Mesendoderm (in vitro differentiated cells): Measurements from ENCODE around the gene ADAM22.

Experiments
- DNase-seq: peaks from one replicate; pipeline ENCODE4 v3.0.0; 2013
- H2AK5ac ChIP-seq: 2 replicates; pipeline ENCODE4 v1.6.1; 2013; ENCODE audit warnings: low read length, inconsistent platforms
- H2BK120ac ChIP-seq: 2 replicates; pipeline ENCODE4 v1.6.1; 2013; ENCODE audit warnings: low read depth, mild to moderate bottlenecking, low read length, moderate library complexity, mixed read lengths
- H2BK15ac ChIP-seq: replicated peaks from 2 replicates; pipeline ENCODE4 v1.6.1; 2013; ENCODE audit warnings: low read depth, mild to moderate bottlenecking, moderate library complexity
- H2BK5ac ChIP-seq: 2 replicates; pipeline ENCODE4 v1.6.1; 2013; ENCODE audit warnings: low read length, inconsistent platforms
- H3K18ac ChIP-seq: 2 replicates; pipeline ENCODE4 v1.6.1; 2013; ENCODE audit warnings: mild to moderate bottlenecking, low read length, mixed read lengths
- H3K23ac ChIP-seq: one replicate; pipeline ENCODE4 v1.6.1; 2013; ENCODE audit warnings: low read length
- H3K27ac ChIP-seq: 2 replicates; pipeline ENCODE4 v1.5.1; 2013; ENCODE audit warnings: low read depth, mild to moderate bottlenecking, inconsistent platforms, low read length, moderate library complexity
- H3K27me3 ChIP-seq: 2 replicates; pipeline ENCODE4 v1.6.1; 2013; ENCODE audit warnings: low read length, control low read depth, mild to moderate bottlenecking, inconsistent platforms; ENCODE audit not compliant: insufficient read depth, poor library complexity
- H3K36me3 ChIP-seq: 2 replicates; pipeline ENCODE4 v1.6.1; 2013; ENCODE audit warnings: low read length, inconsistent platforms; ENCODE audit not compliant: control insufficient read depth, insufficient read depth
- H3K4ac ChIP-seq: one replicate; pipeline ENCODE4 v1.6.1; 2013; ENCODE audit warnings: low read depth, mild to moderate bottlenecking, low read length, moderate library complexity
- H3K4me1 ChIP-seq: 2 replicates; pipeline ENCODE4 v1.6.1; 2013; ENCODE audit warnings: low read depth, low read length, inconsistent platforms; ENCODE audit not compliant: control insufficient read depth
- H3K4me2 ChIP-seq: 2 replicates; pipeline ENCODE4 v1.6.1; 2013; ENCODE audit warnings: low read length
- H3K4me3 ChIP-seq: 2 replicates; pipeline ENCODE4 v1.5.1; 2013; ENCODE audit warnings: mild to moderate bottlenecking, low read length
- H3K56ac ChIP-seq: one replicate; pipeline ENCODE4 v1.6.1; 2013; ENCODE audit warnings: low read length
- H3K79me1 ChIP-seq: 2 replicates; pipeline ENCODE4 v1.6.1; 2013; ENCODE audit warnings: low read length, inconsistent platforms
- H3K79me2 ChIP-seq: 2 replicates; pipeline ENCODE4 v1.6.1; 2013; ENCODE audit warnings: mild to moderate bottlenecking, low read length; ENCODE audit not compliant: control insufficient read depth, insufficient read depth
- H3K9ac ChIP-seq: 2 replicates; pipeline ENCODE4 v1.6.1; 2013; ENCODE audit warnings: low read length, inconsistent platforms
- H4K5ac ChIP-seq: one replicate; pipeline ENCODE4 v1.6.1; 2013; ENCODE audit warnings: low read length
- H4K8ac ChIP-seq: one replicate; pipeline ENCODE4 v1.6.1; 2013; ENCODE audit warnings: low read depth, mild to moderate bottlenecking, control low read depth, low read length, moderate library complexity
- WGBS: extraction: QIAGEN DNeasy Blood & Tissue Kit; methylation state at CpG from one replicate; pipeline ENCODE4 v1.1.7; 2013; ENCODE audit warnings: low lambda C conversion rate, missing lambda C conversion rate; ENCODE audit not compliant: insufficient coverage; ENCODE audit errors: extremely low coverage; 5-methylcytosine and 5-hydroxymethylcytosine counted together

Gene ADAM22

GRCh38 chr7:88205179-88205578 is 271.1 kb downstream of the ADAM22 start:
- Histone ChIP-seq H2BK120ac (no peak overlapping the region), H3K9ac (no peak overlapping the region), H3K79me1 (no peaks in the 10 kb centered on the region), H3K4me2 (no peak overlapping the region), H4K5ac (no peak overlapping the region), H4K8ac (no peak overlapping the region), H2AK5ac (no peak overlapping the region), H2BK15ac (no peak overlapping the region), H3K4ac (no peak overlapping the region), H2BK5ac (no peak overlapping the region), H3K4me3 (no peak overlapping the region), H3K4me1 (peaks cover 4% of the 10 kb centered on the region), H3K18ac (no peak overlapping the region), H3K23ac (no peak overlapping the region), H3K79me2 (no peaks in the 10 kb centered on the region), H3K56ac (no peak overlapping the region), H3K36me3 (peaks cover 2% of the 10 kb centered on the region), H3K27me3 (no peaks in the 10 kb centered on the region), H3K27ac (no peak overlapping the region)
- no peak for DNase-seq

- H3K27me3 ChIP-seq, result no peaks in the 10 kb centered on the region
- no peak overlapping the region for H4K8ac ChIP-seq
- no peak overlapping the region for H3K18ac ChIP-seq
- H3K36me3 ChIP-seq, result peaks cover 2% of the 10 kb centered on the region
- H2BK15ac ChIP-seq, result no peak overlapping the region
- H3K27ac ChIP-seq, result no peak overlapping the region
- no peak overlapping the region for H3K4me2 ChIP-seq
- H2AK5ac ChIP-seq, result no peak overlapping the region
- no peak overlapping the region for H3K56ac ChIP-seq
- WGBS, result no CpG with 5 or more reads among the region's 4 CpGs
- no peak overlapping the region for H4K5ac ChIP-seq
- no peaks in the 10 kb centered on the region for H3K79me1 ChIP-seq
- H3K4me1 ChIP-seq, result peaks cover 2% of the 10 kb centered on the region
- H3K23ac ChIP-seq, result no peak overlapping the region
- H3K9ac ChIP-seq, result no peak overlapping the region
- no peak overlapping the region for H3K4me3 ChIP-seq
- no peak overlapping the region for H2BK120ac ChIP-seq
- H3K79me2 ChIP-seq, result no peaks in the 10 kb centered on the region
- H3K4ac ChIP-seq, result no peak overlapping the region
- no peak for DNase-seq
- no peak overlapping the region for H2BK5ac ChIP-seq
These were observed 272.2 kb downstream of the ADAM22 start for GRCh38 chr7:88206254-88206653.

- DNase-seq, result no peak
- no peak overlapping the region for H4K8ac ChIP-seq
- no peak overlapping the region for H2BK120ac ChIP-seq
- H3K23ac ChIP-seq, result no peak overlapping the region
- no peak overlapping the region for H3K9ac ChIP-seq
- H2BK5ac ChIP-seq, result no peak overlapping the region
- no peak overlapping the region for H2AK5ac ChIP-seq
- no peaks in the 10 kb centered on the region for H3K27me3 ChIP-seq
- H3K79me2 ChIP-seq, result no peaks in the 10 kb centered on the region
- WGBS, result no CpG with 5 or more reads among the region's 3 CpGs
- H3K79me1 ChIP-seq, result no peaks in the 10 kb centered on the region
- no peak overlapping the region for H3K27ac ChIP-seq
- H3K18ac ChIP-seq, result no peak overlapping the region
- H3K56ac ChIP-seq, result no peak overlapping the region
- no peak overlapping the region for H3K4ac ChIP-seq
- no peaks in the 10 kb centered on the region for H3K4me1 ChIP-seq
- H3K4me3 ChIP-seq, result no peak overlapping the region
- no peak overlapping the region for H4K5ac ChIP-seq
- no peak overlapping the region for H3K4me2 ChIP-seq
- H3K36me3 ChIP-seq, result peaks cover 3% of the 10 kb centered on the region
- H2BK15ac ChIP-seq, result no peak overlapping the region
These were observed 274.5 kb downstream of the ADAM22 start for GRCh38 chr7:88208521-88208920.

GRCh38 chr7:88212918-88213317 is 278.9 kb downstream of the ADAM22 start:
- H3K36me3 ChIP-seq, result peaks cover 5% of the 10 kb centered on the region
- peaks cover 7% of the 10 kb centered on the region for H3K79me1 ChIP-seq
- H3K27ac ChIP-seq, result no peak overlapping the region
- WGBS, result no CpG with 5 or more reads among the region's 1 CpG
- H3K4me3 ChIP-seq, result no peak overlapping the region
- H3K79me2 ChIP-seq, result peaks cover under 1% of the 10 kb centered on the region
- no peak overlapping the region for H4K8ac ChIP-seq
- H2BK120ac ChIP-seq, result no peak overlapping the region
- H3K9ac ChIP-seq, result no peak overlapping the region
- H4K5ac ChIP-seq, result no peak overlapping the region
- H3K27me3 ChIP-seq, result no peaks in the 10 kb centered on the region
- no peak overlapping the region for H3K56ac ChIP-seq
- H3K4me1 ChIP-seq, result no peaks in the 10 kb centered on the region
- no peak overlapping the region for H2BK5ac ChIP-seq
- H3K18ac ChIP-seq, result no peak overlapping the region
- H3K4ac ChIP-seq, result no peak overlapping the region
- H2AK5ac ChIP-seq, result no peak overlapping the region
- H2BK15ac ChIP-seq, result no peak overlapping the region
- no peak overlapping the region for H3K4me2 ChIP-seq
- H3K23ac ChIP-seq, result no peak overlapping the region
- DNase-seq, result no peak

- no peak overlapping the region for H2BK120ac ChIP-seq
- H3K79me1 ChIP-seq, result peaks cover 9% of the 10 kb centered on the region
- peaks cover 5% of the 10 kb centered on the region for H3K36me3 ChIP-seq
- H3K4me2 ChIP-seq, result no peak overlapping the region
- H4K5ac ChIP-seq, result no peak overlapping the region
- no peak overlapping the region for H4K8ac ChIP-seq
- H3K27me3 ChIP-seq, result no peaks in the 10 kb centered on the region
- no peak overlapping the region for H2BK5ac ChIP-seq
- no peak overlapping the region for H3K9ac ChIP-seq
- no peak for DNase-seq
- WGBS, result no CpG with 5 or more reads among the region's 2 CpGs
- no peak overlapping the region for H2BK15ac ChIP-seq
- no peak overlapping the region for H3K23ac ChIP-seq
- no peaks in the 10 kb centered on the region for H3K4me1 ChIP-seq
- peaks cover 3% of the 10 kb centered on the region for H3K79me2 ChIP-seq
- H3K4me3 ChIP-seq, result no peak overlapping the region
- H3K18ac ChIP-seq, result no peak overlapping the region
- no peak overlapping the region for H2AK5ac ChIP-seq
- H3K4ac ChIP-seq, result no peak overlapping the region
- H3K27ac ChIP-seq, result no peak overlapping the region
- H3K56ac ChIP-seq, result no peak overlapping the region
These were observed 280.4 kb downstream of the ADAM22 start for GRCh38 chr7:88214456-88214855.

- H3K4ac ChIP-seq, result no peak overlapping the region
- no peak overlapping the region for H3K4me2 ChIP-seq
- peaks cover 3% of the 10 kb centered on the region for H3K79me2 ChIP-seq
- H3K27me3 ChIP-seq, result no peaks in the 10 kb centered on the region
- no peak for DNase-seq
- no CpG with 5 or more reads among the region's 2 CpGs for WGBS
- H3K79me1 ChIP-seq, result peaks cover 9% of the 10 kb centered on the region
- no peak overlapping the region for H2BK15ac ChIP-seq
- no peak overlapping the region for H4K5ac ChIP-seq
- H2BK120ac ChIP-seq, result no peak overlapping the region
- H3K4me1 ChIP-seq, result no peaks in the 10 kb centered on the region
- no peak overlapping the region for H3K9ac ChIP-seq
- H3K27ac ChIP-seq, result no peak overlapping the region
- no peak overlapping the region for H3K18ac ChIP-seq
- H3K56ac ChIP-seq, result no peak overlapping the region
- no peak overlapping the region for H3K4me3 ChIP-seq
- H2BK5ac ChIP-seq, result no peak overlapping the region
- H3K36me3 ChIP-seq, result peaks cover 5% of the 10 kb centered on the region
- no peak overlapping the region for H4K8ac ChIP-seq
- no peak overlapping the region for H2AK5ac ChIP-seq
- no peak overlapping the region for H3K23ac ChIP-seq
These were observed 281.2 kb downstream of the ADAM22 start for GRCh38 chr7:88215295-88215694.
